Small intestine (tissue), 7 donors: Measurements from ENCODE around the gene PTCD3. TPM values are rescaled to one million over a fixed set of nuclear protein-coding genes. Genes with fewer than 3 reads are reported as not detected.

Experiments
- DNase-seq, 2 donors: peaks; one replicate each; pipeline versions ENCODE4 v3.0.0 to v3.0.0-alpha.2; 2013
- FAIRE-seq: peaks from 2 replicates; lab custom pipeline; 2012; peaks lifted over from hg19 to GRCh38; lab: Jason Lieb, UNC
- H3K27ac ChIP-seq, 3 donors: one replicate each; pipeline ENCODE4 v1.5.1; 2013; ENCODE audit warnings: low read length in 2 of 3, mild to moderate bottlenecking in 2 of 3, control low read depth in 1 of 3, inconsistent platforms in 1 of 3, low read depth in 1 of 3, moderate library complexity in 1 of 3
- H3K27me3 ChIP-seq, 3 donors: one replicate each; pipeline ENCODE4 v1.6.1; 2013; ENCODE audit warnings: low read length in 3 of 3, inconsistent platforms in 1 of 3; ENCODE audit not compliant: control insufficient read depth in 3 of 3, insufficient read depth in 3 of 3
- H3K36me3 ChIP-seq, 3 donors: one replicate each; pipeline ENCODE4 v1.6.1; 2013; ENCODE audit warnings: low read length in 3 of 3, inconsistent platforms in 1 of 3, low read depth in 1 of 3, mild to moderate bottlenecking in 1 of 3, moderate library complexity in 1 of 3; ENCODE audit not compliant: control insufficient read depth in 3 of 3, insufficient read depth in 2 of 3
- H3K4me1 ChIP-seq, 3 donors: one replicate each; pipeline ENCODE4 v1.6.1; 2013; ENCODE audit warnings: low read length in 2 of 3, inconsistent platforms in 1 of 3, low read depth in 1 of 3, mild to moderate bottlenecking in 1 of 3, moderate library complexity in 1 of 3; ENCODE audit not compliant: control insufficient read depth in 3 of 3, insufficient read depth in 2 of 3
- H3K4me3 ChIP-seq, 3 donors: one replicate each; pipeline ENCODE4 v1.5.1; 2013; ENCODE audit warnings: low read length in 3 of 3, control low read depth in 1 of 3, inconsistent platforms in 1 of 3, low read depth in 1 of 3, mild to moderate bottlenecking in 1 of 3, moderate library complexity in 1 of 3
- H3K9me3 ChIP-seq, 2 donors: one replicate each; pipeline ENCODE4 v1.6.1; 2013; ENCODE audit warnings: low read depth in 1 of 2, low read length in 1 of 2; ENCODE audit not compliant: control insufficient read depth in 2 of 2, insufficient read depth in 1 of 2
- WGBS, 3 donors: extraction: QIAGEN DNeasy Blood & Tissue Kit; methylation state at CpG; one replicate each; pipeline ENCODE4 v1.1.7; 2013; 5-methylcytosine and 5-hydroxymethylcytosine counted together
- polyA plus RNA-seq, 4 donors: library from polyadenylated mRNA; stranded (reverse) in 3 of 4; unstranded in 1 of 4; fragments of 200-250 nt in 3 of 4; fragments of 120-200 nt in 1 of 4; gene quantifications; one replicate each; pipeline versions ENCODE4 v1.2.1 to v1.2.3, GENCODE V29; 2013
- donor health status: healthy with polysubstance abuse.
- donor health status: control.
- donor health status: control.
- donor health status: Bipolar disorder and iron deficiency.
- donor health status: healthy.

Gene PTCD3
- polyA plus RNA-seq, 4 donors: 14.1 to 86.1 (median 25.0) TPM

DNA sequence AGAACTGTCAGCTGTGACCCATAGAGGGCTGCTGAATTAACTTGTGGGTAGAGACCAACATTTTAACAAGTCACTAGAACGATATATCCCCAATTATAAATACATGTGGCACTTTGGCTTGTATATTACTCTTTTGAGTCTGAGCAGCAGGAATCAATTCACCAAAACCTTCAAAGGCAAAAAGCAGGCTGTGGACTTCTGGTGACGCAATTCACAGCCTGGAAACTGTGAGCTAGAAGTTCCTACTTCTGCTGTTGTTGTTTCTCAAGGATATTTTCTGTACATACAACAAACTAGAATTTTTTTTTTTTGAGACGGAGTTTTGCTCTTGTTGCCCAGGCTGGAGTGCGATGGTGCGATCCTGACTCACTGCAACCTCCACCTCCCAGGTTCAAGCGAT is 37.3 kb downstream of the PTCD3 start:
- no peak for FAIRE-seq
- no peak overlapping the region for H3K27ac ChIP-seq
- DNase-seq: no peak
- no peak overlapping the region for H3K4me3 ChIP-seq
- no peaks in the 10 kb centered on the region for H3K4me1 ChIP-seq
- no peaks in the 10 kb centered on the region for H3K27me3 ChIP-seq
- H3K36me3 ChIP-seq: peaks cover 23 to 51% (median 25%) of the 10 kb centered on the region in 3 donors
- 88 to 97% (median 91%) methylated on average over 6 of the region's 6 CpGs for WGBS, 3 donors
- H3K9me3 ChIP-seq: no peaks in the 10 kb centered on the region

DNA sequence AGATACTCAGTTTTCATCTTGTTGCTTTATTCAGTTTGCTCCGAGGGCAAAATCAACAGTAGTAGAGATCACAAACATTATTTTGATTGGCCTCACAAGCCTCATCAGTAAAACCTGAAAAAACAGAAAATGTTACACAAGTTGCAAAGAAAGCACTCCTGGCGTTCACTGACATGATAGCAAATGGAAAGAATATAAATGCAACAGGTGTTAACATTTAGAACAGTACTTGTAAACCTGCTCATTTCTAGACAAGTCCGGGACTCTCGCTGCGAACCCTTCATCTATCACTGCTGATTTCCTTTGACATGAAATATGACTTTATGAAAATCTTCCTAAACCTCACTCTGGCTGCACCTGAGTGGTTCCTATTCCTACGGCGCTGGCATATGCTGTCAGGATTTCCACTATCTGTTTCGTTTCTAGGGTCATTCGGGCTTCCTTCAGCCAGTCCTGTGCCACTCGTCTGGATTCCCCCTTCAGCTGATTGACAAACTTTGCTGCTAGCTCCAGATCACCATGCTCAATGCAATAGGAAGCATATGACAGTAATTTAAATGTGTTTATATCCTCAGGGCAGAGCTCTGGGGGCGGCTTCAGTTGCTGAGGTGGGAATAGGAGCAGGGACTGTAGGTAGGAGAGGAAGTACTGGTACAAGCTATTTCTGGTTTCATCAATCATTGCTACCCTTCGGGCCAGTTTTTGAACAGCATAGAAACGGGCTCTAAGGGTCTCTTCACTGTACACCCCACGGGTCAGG is 38.1 kb downstream of the PTCD3 start:
- FAIRE-seq (no peak), DNase-seq (no peak)
- no peaks in the 10 kb centered on the region for H3K4me1 ChIP-seq
- no peak overlapping the region for H3K4me3 ChIP-seq
- no peak overlapping the region for H3K27ac ChIP-seq
- WGBS, 3 donors: 88 to 90% (median 89%) methylated on average over 14 of the region's 14 CpGs
- no peaks in the 10 kb centered on the region for H3K27me3 ChIP-seq
- no peaks in the 10 kb centered on the region for H3K9me3 ChIP-seq
- H3K36me3 ChIP-seq: peaks cover 27 to 51% (median 28%) of the 10 kb centered on the region in 3 donors

DNA sequence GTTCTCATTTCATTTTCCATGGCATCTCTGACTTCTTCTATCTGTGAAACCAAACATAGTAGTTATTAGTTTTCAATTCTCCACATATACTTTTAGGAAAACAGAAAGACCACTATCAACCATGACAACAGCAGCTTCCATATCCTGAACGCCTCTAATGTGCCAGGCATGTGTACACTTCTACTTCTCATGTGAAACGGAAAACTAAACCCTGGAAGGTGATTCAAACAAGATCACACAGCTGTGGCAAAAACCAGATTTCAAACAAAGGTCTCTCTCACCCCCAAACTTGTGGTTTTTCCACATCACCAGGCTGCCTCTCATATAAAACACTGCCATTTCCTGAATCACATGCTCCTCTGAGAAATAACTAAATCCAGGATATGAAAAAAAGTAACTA is 41.8 kb downstream of the PTCD3 start:
- FAIRE-seq: no peak
- Histone ChIP-seq H3K4me3 (no peak overlapping the region), H3K9me3 (no peaks in the 10 kb centered on the region), H3K27ac (no peak overlapping the region), H3K36me3 (peaks cover 20 to 61% (median 42%) of the 10 kb centered on the region in 3 donors), H3K4me1 (no peaks in the 10 kb centered on the region), H3K27me3 (no peaks in the 10 kb centered on the region)
- WGBS, 3 donors: 74 to 92% (median 88%) methylated on average over 2 of the region's 2 CpGs
- DNase-seq: no peak

DNA sequence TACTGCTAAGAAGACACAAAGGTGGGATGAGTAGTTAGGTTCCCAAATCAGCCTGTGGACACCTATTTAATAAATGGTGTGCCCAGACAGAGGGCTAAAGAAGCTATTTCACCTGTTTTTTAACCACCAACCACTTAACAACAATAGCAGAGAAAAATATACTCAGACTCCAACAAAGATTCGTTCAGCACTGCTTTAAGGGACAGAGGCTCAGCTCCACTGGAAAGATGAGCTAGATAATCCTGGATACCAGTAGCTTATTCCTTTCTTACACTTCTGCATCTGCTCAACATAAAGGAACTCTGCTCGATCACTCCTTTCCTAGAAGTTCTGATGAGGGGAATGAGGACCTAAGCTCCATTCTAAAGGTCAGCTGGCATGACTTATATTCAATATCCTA is 44.5 kb downstream of the PTCD3 start:
- no peaks in the 10 kb centered on the region for H3K27me3 ChIP-seq
- no peak for FAIRE-seq
- 92 to 100% (median 96%) methylated on average over 2 of the region's 2 CpGs for WGBS, 3 donors
- H3K4me3 ChIP-seq: no peak overlapping the region
- peaks cover 15 to 49% (median 35%) of the 10 kb centered on the region in 3 donors for H3K36me3 ChIP-seq
- no peak for DNase-seq
- no peaks in the 10 kb centered on the region for H3K9me3 ChIP-seq
- H3K27ac ChIP-seq: no peak overlapping the region
- H3K4me1 ChIP-seq: no peaks in the 10 kb centered on the region

DNA sequence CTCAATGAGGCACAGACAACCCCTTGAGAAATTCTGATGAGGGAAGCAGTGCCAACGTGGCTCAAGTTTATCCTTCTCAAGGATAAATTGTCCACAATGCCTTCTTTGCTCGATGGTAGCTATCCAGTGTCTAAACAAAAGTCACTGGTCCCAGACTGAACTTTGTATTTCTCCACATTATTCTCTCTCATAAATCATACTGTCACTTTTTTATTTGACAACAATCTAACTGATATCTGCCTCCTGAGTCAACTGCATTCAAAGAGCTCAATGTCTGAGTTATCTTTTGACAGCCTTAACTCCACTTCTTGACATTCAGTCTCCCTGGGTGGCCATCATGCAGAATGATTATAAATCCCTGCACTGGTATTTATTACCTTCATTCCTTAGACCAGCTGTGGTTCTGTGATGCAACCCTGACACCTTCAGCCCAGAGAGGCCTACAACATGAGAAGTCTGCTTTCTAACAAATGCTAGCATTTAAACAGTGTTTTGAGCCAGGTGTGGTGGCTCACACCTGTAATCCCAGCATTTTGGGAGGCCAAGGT is 51.0 kb downstream of the PTCD3 start:
- peak; percentile 56 to 82 for DNase-seq
- Histone ChIP-seq H3K4me3 (no peak overlapping the region), H3K4me1 (no peaks in the 10 kb centered on the region), H3K36me3 (peaks cover 11 to 44% (median 27%) of the 10 kb centered on the region in 3 donors), H3K9me3 (no peaks in the 10 kb centered on the region), H3K27me3 (no peaks in the 10 kb centered on the region), H3K27ac (no peak overlapping the region)
- WGBS, 3 donors: 19 to 59% (median 42%) methylated on average over 2 of the region's 2 CpGs
- no peak for FAIRE-seq

DNA sequence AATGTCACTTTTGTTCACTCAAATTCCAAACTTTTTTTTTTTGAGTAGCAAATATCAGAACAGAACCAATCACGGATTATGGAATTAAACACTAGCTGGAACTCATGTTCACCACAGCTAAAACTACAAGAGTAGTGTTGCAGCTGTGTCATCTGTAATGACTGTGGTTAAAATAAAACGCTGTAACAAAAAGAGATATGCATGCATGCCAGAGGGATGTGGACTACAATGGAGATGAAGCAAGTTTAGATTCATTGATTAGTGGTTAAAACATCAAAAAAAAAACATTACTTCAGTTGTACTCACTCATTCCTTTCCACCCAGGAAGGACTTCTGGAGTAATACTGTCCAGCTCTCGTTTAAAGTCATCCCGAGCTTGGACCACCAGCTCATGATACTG is 52.3 kb downstream of the PTCD3 start:
- Histone ChIP-seq H3K27ac (no peak overlapping the region), H3K36me3 (peaks cover 11 to 49% (median 33%) of the 10 kb centered on the region in 3 donors), H3K4me1 (no peaks in the 10 kb centered on the region), H3K9me3 (no peaks in the 10 kb centered on the region), H3K4me3 (no peak overlapping the region), H3K27me3 (no peaks in the 10 kb centered on the region)
- FAIRE-seq (no peak), DNase-seq (no peak)
- 88 to 95% (median 92%) methylated on average over 4 of the region's 4 CpGs for WGBS, 3 donors

DNA sequence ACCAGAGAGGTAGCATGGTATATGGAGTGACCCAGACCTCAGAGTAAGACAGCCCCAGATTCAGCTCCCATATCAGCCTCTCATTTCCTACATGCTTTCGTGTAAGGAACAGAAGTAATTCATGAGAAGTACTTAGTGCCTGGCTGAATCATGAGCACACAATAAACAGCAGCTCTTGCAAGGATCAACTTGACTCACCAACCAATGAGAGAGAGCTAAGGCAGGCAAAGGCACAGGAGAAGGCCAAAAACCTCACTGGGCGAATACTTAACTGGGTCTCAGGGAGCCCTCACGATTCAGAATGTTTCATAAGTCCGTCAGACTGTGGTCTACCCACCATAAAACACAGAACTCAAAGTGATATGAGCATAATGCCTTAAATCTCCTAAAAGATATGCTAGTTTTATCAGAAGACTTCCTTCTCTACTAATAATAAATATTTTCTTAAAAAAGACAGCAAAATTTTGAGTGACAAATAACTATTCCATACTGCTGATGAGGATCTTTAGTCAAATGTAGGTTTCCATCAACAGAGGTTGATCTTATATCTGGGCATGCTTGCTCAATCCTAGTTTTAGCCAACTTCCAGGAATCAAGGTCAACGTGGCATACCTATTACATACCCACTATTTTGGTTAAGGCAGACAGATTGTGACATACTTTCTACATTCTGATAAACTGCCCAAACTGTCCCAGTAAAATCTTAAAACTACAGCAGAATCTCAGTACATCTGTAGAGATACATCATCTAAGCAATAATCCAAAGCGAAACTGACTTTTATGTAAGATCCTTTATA is 54.3 kb downstream of the PTCD3 start:
- no peak overlapping the region for H3K4me3 ChIP-seq
- DNase-seq: no peak
- 90 to 95% (median 93%) methylated on average over 6 of the region's 6 CpGs for WGBS, 3 donors
- no peaks in the 10 kb centered on the region for H3K27me3 ChIP-seq
- no peak overlapping the region for H3K27ac ChIP-seq
- H3K36me3 ChIP-seq: peaks cover 6 to 51% (median 29%) of the 10 kb centered on the region in 3 donors
- no peak for FAIRE-seq
- no peaks in the 10 kb centered on the region for H3K9me3 ChIP-seq
- H3K4me1 ChIP-seq: no peaks in the 10 kb centered on the region

DNA sequence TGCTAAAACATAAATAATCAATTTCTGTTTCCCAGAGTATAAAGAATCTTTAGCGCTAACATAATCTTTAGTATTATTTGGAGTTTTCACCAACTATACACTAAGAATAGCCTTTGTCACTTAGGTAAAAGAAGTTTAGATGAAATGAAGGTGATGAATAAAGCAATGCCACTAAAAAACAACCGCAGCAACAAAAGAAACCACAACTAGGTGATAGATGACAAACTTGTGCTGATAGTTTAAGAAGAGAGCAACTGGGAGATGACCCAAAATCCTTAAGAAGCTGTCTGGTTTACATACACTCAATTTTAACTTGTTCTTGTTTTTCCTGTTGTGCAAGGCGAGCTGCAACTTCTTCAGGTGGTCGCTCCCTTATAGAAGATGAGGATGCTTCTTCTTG is 64.4 kb downstream of the PTCD3 start:
- 91 to 98% (median 92%) methylated on average over 4 of the region's 4 CpGs for WGBS, 3 donors
- FAIRE-seq (no peak), DNase-seq (no peak)
- Histone ChIP-seq H3K4me3 (no peak overlapping the region), H3K27me3 (no peaks in the 10 kb centered on the region), H3K4me1 (no peaks in the 10 kb centered on the region), H3K36me3 (peaks cover 11 to 35% (median 15%) of the 10 kb centered on the region in 3 donors), H3K27ac (no peak overlapping the region), H3K9me3 (no peaks in the 10 kb centered on the region)
